22Rv1 (cell line): ENCODE results near the gene SPSB1.

ENCODE experiments used
- CTCF ChIP-seq: fragments of 450-650 bp; IDR thresholded peaks from 2 replicates; pipeline ENCODE4 v1.5.1; 2017; ENCODE audit warnings: mild to moderate bottlenecking
- ZFX ChIP-seq: fragments of 450-650 bp; IDR thresholded peaks from 2 replicates; pipeline ENCODE4 v1.6.1; 2017; ENCODE audit warnings: antibody characterized with exemption, borderline replicate concordance

GRCh38 chr1:9413877-9414213 lies 121.2 kb downstream of the SPSB1 start:
- no peak for TF ChIP-seq CTCF
- no peak for TF ChIP-seq ZFX
